Measurements from ENCODE around the gene TMEM204.

DNA sequence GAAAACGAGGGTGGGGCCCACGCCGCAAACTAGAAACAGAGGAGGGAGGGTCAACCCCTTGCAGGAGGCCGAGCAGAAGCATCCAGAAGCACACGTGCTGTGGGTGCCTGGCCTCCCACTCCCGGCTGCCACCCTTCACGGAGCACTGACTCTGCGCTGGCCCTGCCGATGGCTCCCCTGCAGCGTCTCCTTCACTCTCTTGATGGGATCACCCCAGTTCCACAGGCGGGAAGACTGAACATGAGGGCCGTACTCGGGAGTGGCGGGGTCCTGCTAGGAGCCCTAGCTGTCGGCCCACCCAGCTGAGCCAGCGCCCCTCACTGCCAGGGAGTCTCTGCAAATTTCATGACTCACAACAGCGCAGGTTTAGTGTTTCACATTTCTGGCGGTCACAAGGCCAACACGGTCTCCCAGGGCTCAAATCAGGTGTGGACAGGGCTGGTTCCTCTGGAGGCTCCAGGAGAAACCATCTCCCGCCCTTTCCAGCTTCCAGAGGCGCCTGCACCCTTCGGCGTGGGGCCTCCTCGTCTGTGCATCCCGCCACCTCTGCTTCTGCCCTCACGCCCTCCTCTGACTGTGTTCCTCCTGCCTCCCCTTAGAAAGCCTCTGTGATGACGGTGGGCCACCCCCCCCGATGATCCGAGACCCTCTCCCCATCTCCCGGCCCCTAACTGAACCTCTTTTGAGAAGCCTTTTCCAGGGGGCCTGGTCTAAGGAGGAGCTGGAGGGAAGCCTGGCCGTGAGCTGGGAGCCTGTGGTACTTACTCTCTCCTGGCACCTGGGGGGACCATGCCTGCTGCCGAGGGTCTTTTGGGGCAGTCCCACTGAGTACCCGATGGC lies 46.7 kb upstream of the TMEM204 start:
- no peak for TF ChIP-seq GATA2 (IDR thresholded peaks at IDR 0.05; ENCODE audit: low read depth, low read length)
- no peak for TF ChIP-seq GATA3 (IDR thresholded peaks at IDR 0.05; ENCODE audit: low read depth, low read length)
